Liver (tissue), 9 donors: ENCODE data around the gene NDUFAF2. TPM values are rescaled to one million over a fixed set of nuclear protein-coding genes. Genes with fewer than 3 reads are reported as not detected.

Experiments used
- DNase-seq: peaks from one replicate; pipeline ENCODE4 v3.0.0-alpha.2; 2017; ENCODE audit warnings: low spot score
- H3K27ac ChIP-seq, 2 donors: one replicate each; pipeline ENCODE4 v1.7.0; 2013; ENCODE audit warnings: inconsistent platforms in 2 of 2, low read length in 2 of 2, control low read depth in 1 of 2, low read depth in 1 of 2, mild to moderate bottlenecking in 1 of 2
- H3K27me3 ChIP-seq, 4 donors: one replicate each; pipeline versions ENCODE4 v1.6.1 to v1.7.0; 2013; ENCODE audit warnings: low read length in 3 of 4, inconsistent platforms in 1 of 4, mild to moderate bottlenecking in 1 of 4, moderate library complexity in 1 of 4; ENCODE audit not compliant: control insufficient read depth in 4 of 4, insufficient read depth in 4 of 4
- H3K36me3 ChIP-seq, 4 donors: one replicate each; pipeline versions ENCODE4 v1.6.1 to v1.7.0; 2013; ENCODE audit warnings: low read length in 3 of 4, mild to moderate bottlenecking in 3 of 4, low read depth in 1 of 4, moderate library complexity in 1 of 4; ENCODE audit not compliant: control insufficient read depth in 4 of 4, insufficient read depth in 3 of 4
- H3K4me1 ChIP-seq, 4 donors: one replicate each; pipeline versions ENCODE4 v1.6.1 to v1.7.0; 2013; ENCODE audit warnings: low read length in 3 of 4, mild to moderate bottlenecking in 3 of 4, moderate library complexity in 1 of 4; ENCODE audit not compliant: control insufficient read depth in 4 of 4, insufficient read depth in 4 of 4
- H3K4me3 ChIP-seq, 3 donors: one replicate each; pipeline versions ENCODE4 v1.6.1 to v1.7.0; 2013; ENCODE audit warnings: low read length in 3 of 3, control low read depth in 1 of 3, low read depth in 1 of 3, mild to moderate bottlenecking in 1 of 3
- H3K9ac ChIP-seq, 2 donors: one replicate each; pipeline ENCODE4 v1.7.0; 2013; ENCODE audit warnings: low read length in 2 of 2, mild to moderate bottlenecking in 2 of 2, moderate library complexity in 2 of 2, control low read depth in 1 of 2, low read depth in 1 of 2
- H3K9me3 ChIP-seq, 4 donors: one replicate each; pipeline versions ENCODE4 v1.6.1 to v1.7.0; 2013; ENCODE audit warnings: low read length in 3 of 4; ENCODE audit not compliant: control insufficient read depth in 4 of 4
- EGR1 ChIP-seq, 2 donors: IDR thresholded peaks; 2 replicates each; pipeline ENCODE4 v1.6.1; 2016 to 2018; ENCODE audit warnings: antibody characterized with exemption in 2 of 2, low read depth in 2 of 2
- FOXA1 ChIP-seq: IDR thresholded peaks from 2 replicates; pipeline ENCODE4 v1.6.1; 2016; ENCODE audit warnings: antibody characterized with exemption
- FOXA2 ChIP-seq: IDR thresholded peaks from 2 replicates; pipeline ENCODE4 v1.6.1; 2016; ENCODE audit warnings: antibody characterized with exemption
- GABPA ChIP-seq, 2 donors: IDR thresholded peaks in 1 of 2; conservative IDR thresholded peaks in 1 of 2; 2 replicates each; pipeline ENCODE4 v1.6.1; 2016; ENCODE audit warnings: antibody characterized with exemption in 2 of 2, mild to moderate bottlenecking in 1 of 2, moderate library complexity in 1 of 2
- HNF4A ChIP-seq, 2 donors: conservative IDR thresholded peaks; 2 replicates each; pipeline ENCODE4 v1.6.1; 2016; ENCODE audit warnings: antibody characterized with exemption in 2 of 2, mild to moderate bottlenecking in 2 of 2
- HNF4G ChIP-seq: IDR thresholded peaks from 2 replicates; pipeline ENCODE4 v1.6.1; 2016; ENCODE audit warnings: antibody characterized with exemption
- NR2F2 ChIP-seq: IDR thresholded peaks from 2 replicates; pipeline ENCODE4 v1.6.1; 2016; ENCODE audit warnings: antibody characterized with exemption
- RAD21 ChIP-seq, 2 donors: IDR thresholded peaks; 2 replicates each; pipeline ENCODE4 v1.6.1; 2016; ENCODE audit warnings: antibody characterized with exemption in 2 of 2, mild to moderate bottlenecking in 2 of 2
- SP1 ChIP-seq: IDR thresholded peaks from 2 replicates; pipeline ENCODE4 v1.6.1; 2018; ENCODE audit warnings: antibody characterized with exemption, mild to moderate bottlenecking
- YY1 ChIP-seq: IDR thresholded peaks from 2 replicates; pipeline ENCODE4 v1.6.1; 2016; ENCODE audit warnings: antibody characterized with exemption, mild to moderate bottlenecking
- polyA plus RNA-seq, 2 donors: library from polyadenylated mRNA; stranded (reverse) in 1 of 2; unstranded in 1 of 2; fragments of 200-250 nt in 1 of 2; fragments of >200 nt in 1 of 2; fragmentation: Nextera tagmentation in 1 of 2; extraction: Ambion mirVana in 1 of 2; gene quantifications; one replicate each; pipeline versions ENCODE4 v1.2.1 to v1.2.3, GENCODE V29; 2013 to 2015
- total RNA-seq, 2 donors: library from RNA; depleted of rRNA; stranded (reverse); fragments of >200 nt; gene quantifications; one replicate each; pipeline ENCODE4 v1.2.3, GENCODE V29; 2014
- TF ChIP-seq, protein P1 (sequence below): IDR thresholded peaks from 2 replicates; pipeline ENCODE4 v1.6.1; 2016; ENCODE audit warnings: antibody characterized with exemption, mild to moderate bottlenecking
- TF ChIP-seq, protein P2 (sequence below): IDR thresholded peaks from 2 replicates; pipeline ENCODE4 v1.6.1; 2016; ENCODE audit warnings: antibody characterized with exemption
- TF ChIP-seq, protein P3 (sequence below): IDR thresholded peaks from 2 replicates; pipeline ENCODE4 v1.6.1; 2016; ENCODE audit warnings: antibody characterized with exemption
- TF ChIP-seq, protein P4 (sequence below): fragments of 150-350 bp; IDR thresholded peaks from 2 replicates; pipeline ENCODE4 v1.5.1; 2017; ENCODE audit warnings: improper control_type of control experiment, low read depth, low read length; ENCODE audit not compliant: missing input control
- TF ChIP-seq, protein P5 (sequence below): IDR thresholded peaks from 2 replicates; pipeline ENCODE4 v1.6.1; 2016; ENCODE audit warnings: antibody characterized with exemption
- donor health status: healthy.
- donor health status: healthy.
- donor health status: healthy.
- donor health status: healthy.
- donor health status: healthy.

Gene NDUFAF2
- total and polyA plus RNA-seq, 4 donors: 4.3 to 21.3 (median 12.5) TPM

DNA sequence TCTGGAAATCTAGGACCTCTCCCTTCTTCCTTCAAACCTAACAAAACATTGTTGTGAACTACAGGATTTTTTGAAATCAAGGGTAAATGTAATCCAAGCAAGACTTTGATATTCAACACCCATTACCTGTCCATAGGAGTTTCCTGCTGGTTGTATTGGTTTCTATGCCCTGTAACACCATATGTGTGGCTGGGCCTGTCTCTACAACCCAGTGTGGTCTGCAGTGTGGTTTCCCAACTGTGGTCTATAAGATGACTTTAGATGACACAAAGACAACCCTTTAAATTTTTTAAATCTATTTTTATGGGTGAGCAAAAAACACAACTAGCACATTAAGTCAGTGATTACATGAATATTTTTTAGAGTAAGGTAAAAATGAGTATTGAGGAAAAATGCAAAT lies 124.1 kb downstream of the NDUFAF2 start:
- DNase-seq: no peak
- H3K4me1 ChIP-seq: no peaks in the 10 kb centered on the region
- no peak overlapping the region for H3K27ac ChIP-seq
- H3K9me3 ChIP-seq: no peaks in the 10 kb centered on the region
- H3K9ac ChIP-seq: no peak overlapping the region
- TF ChIP-seq HNF4G: no peak
- TF ChIP-seq RAD21 (IDR thresholded peaks at IDR 0.05): no peak
- TF ChIP-seq EGR1 (IDR thresholded peaks at IDR 0.05; ENCODE audit: low read depth in 2 of 2): no peak
- no peak for TF ChIP-seq FOXA1
- no peak for TF ChIP-seq SP1
- TF ChIP-seq, protein P1, sequence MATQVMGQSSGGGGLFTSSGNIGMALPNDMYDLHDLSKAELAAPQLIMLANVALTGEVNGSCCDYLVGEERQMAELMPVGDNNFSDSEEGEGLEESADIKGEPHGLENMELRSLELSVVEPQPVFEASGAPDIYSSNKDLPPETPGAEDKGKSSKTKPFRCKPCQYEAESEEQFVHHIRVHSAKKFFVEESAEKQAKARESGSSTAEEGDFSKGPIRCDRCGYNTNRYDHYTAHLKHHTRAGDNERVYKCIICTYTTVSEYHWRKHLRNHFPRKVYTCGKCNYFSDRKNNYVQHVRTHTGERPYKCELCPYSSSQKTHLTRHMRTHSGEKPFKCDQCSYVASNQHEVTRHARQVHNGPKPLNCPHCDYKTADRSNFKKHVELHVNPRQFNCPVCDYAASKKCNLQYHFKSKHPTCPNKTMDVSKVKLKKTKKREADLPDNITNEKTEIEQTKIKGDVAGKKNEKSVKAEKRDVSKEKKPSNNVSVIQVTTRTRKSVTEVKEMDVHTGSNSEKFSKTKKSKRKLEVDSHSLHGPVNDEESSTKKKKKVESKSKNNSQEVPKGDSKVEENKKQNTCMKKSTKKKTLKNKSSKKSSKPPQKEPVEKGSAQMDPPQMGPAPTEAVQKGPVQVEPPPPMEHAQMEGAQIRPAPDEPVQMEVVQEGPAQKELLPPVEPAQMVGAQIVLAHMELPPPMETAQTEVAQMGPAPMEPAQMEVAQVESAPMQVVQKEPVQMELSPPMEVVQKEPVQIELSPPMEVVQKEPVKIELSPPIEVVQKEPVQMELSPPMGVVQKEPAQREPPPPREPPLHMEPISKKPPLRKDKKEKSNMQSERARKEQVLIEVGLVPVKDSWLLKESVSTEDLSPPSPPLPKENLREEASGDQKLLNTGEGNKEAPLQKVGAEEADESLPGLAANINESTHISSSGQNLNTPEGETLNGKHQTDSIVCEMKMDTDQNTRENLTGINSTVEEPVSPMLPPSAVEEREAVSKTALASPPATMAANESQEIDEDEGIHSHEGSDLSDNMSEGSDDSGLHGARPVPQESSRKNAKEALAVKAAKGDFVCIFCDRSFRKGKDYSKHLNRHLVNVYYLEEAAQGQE: no peak
- TF ChIP-seq HNF4A (conservative IDR thresholded peaks at IDR 0.05): no peak
- TF ChIP-seq GABPA (IDR thresholded peaks at IDR 0.05 in 1 of 2, conservative IDR thresholded peaks at IDR 0.05 in 1 of 2): no peak
- TF ChIP-seq, protein P2, sequence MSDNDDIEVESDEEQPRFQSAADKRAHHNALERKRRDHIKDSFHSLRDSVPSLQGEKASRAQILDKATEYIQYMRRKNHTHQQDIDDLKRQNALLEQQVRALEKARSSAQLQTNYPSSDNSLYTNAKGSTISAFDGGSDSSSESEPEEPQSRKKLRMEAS: no peak
- TF ChIP-seq, protein P3, sequence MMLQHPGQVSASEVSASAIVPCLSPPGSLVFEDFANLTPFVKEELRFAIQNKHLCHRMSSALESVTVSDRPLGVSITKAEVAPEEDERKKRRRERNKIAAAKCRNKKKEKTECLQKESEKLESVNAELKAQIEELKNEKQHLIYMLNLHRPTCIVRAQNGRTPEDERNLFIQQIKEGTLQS: no peak
- no peaks in the 10 kb centered on the region for H3K36me3 ChIP-seq
- H3K4me3 ChIP-seq: no peak overlapping the region
- no peaks in the 10 kb centered on the region for H3K27me3 ChIP-seq

DNA sequence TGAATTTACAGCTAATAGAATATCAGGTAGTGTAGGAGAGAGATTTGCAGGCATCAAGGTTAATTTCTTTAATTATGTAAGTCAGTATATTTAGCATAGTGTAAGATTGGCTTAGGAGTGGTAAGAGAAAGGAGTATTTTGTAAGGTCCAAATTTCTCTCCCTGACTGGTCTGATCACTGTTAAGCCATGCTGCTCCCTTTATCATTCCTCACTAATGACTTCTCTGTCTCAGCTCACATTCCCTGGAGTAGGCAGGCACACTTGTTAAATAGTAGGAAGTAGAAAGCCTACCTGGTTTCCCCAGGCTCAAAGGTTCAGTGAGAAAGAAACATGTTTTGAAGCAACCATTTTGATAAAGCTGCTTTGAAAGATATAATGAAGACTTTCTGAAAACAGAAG lies 126.5 kb downstream of the NDUFAF2 start:
- no peak for DNase-seq
- no peak overlapping the region for H3K27ac ChIP-seq
- H3K36me3 ChIP-seq: no peaks in the 10 kb centered on the region
- no peaks in the 10 kb centered on the region for H3K4me1 ChIP-seq
- no peaks in the 10 kb centered on the region for H3K27me3 ChIP-seq
- H3K9ac ChIP-seq: no peak overlapping the region
- TF ChIP-seq, protein P1: no peak
- TF ChIP-seq FOXA1: no peak
- no peak for TF ChIP-seq EGR1 (IDR thresholded peaks at IDR 0.05; ENCODE audit: low read depth in 2 of 2)
- TF ChIP-seq, protein P3: no peak
- TF ChIP-seq HNF4G: no peak
- TF ChIP-seq YY1: no peak
- TF ChIP-seq HNF4A (conservative IDR thresholded peaks at IDR 0.05): no peak
- TF ChIP-seq FOXA2: no peak
- TF ChIP-seq, protein P2: no peak
- no peak for TF ChIP-seq GABPA (IDR thresholded peaks at IDR 0.05 in 1 of 2, conservative IDR thresholded peaks at IDR 0.05 in 1 of 2)
- no peak for TF ChIP-seq NR2F2
- TF ChIP-seq, protein P4, sequence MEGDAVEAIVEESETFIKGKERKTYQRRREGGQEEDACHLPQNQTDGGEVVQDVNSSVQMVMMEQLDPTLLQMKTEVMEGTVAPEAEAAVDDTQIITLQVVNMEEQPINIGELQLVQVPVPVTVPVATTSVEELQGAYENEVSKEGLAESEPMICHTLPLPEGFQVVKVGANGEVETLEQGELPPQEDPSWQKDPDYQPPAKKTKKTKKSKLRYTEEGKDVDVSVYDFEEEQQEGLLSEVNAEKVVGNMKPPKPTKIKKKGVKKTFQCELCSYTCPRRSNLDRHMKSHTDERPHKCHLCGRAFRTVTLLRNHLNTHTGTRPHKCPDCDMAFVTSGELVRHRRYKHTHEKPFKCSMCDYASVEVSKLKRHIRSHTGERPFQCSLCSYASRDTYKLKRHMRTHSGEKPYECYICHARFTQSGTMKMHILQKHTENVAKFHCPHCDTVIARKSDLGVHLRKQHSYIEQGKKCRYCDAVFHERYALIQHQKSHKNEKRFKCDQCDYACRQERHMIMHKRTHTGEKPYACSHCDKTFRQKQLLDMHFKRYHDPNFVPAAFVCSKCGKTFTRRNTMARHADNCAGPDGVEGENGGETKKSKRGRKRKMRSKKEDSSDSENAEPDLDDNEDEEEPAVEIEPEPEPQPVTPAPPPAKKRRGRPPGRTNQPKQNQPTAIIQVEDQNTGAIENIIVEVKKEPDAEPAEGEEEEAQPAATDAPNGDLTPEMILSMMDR: no peak
- TF ChIP-seq, protein P5, sequence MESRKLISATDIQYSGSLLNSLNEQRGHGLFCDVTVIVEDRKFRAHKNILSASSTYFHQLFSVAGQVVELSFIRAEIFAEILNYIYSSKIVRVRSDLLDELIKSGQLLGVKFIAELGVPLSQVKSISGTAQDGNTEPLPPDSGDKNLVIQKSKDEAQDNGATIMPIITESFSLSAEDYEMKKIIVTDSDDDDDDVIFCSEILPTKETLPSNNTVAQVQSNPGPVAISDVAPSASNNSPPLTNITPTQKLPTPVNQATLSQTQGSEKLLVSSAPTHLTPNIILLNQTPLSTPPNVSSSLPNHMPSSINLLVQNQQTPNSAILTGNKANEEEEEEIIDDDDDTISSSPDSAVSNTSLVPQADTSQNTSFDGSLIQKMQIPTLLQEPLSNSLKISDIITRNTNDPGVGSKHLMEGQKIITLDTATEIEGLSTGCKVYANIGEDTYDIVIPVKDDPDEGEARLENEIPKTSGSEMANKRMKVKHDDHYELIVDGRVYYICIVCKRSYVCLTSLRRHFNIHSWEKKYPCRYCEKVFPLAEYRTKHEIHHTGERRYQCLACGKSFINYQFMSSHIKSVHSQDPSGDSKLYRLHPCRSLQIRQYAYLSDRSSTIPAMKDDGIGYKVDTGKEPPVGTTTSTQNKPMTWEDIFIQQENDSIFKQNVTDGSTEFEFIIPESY: no peak
- H3K9me3 ChIP-seq: no peaks in the 10 kb centered on the region
- no peak overlapping the region for H3K4me3 ChIP-seq
